ENCODE data around the gene GRIA1. TPM values are rescaled to one million over a fixed set of nuclear protein-coding genes. Genes with fewer than 3 reads are reported as not detected.
A peak's percentile ranks its signal among the peaks of the same experiment; 100 is the strongest.

Gene GRIA1
- total and polyA plus RNA-seq, 10 of the 15 experiments (the other 5 are each of a cell fraction or from before 2014, with no cell fraction given): 0.04 to 0.18 (median 0.04) TPM; not detected in 7

DNA sequence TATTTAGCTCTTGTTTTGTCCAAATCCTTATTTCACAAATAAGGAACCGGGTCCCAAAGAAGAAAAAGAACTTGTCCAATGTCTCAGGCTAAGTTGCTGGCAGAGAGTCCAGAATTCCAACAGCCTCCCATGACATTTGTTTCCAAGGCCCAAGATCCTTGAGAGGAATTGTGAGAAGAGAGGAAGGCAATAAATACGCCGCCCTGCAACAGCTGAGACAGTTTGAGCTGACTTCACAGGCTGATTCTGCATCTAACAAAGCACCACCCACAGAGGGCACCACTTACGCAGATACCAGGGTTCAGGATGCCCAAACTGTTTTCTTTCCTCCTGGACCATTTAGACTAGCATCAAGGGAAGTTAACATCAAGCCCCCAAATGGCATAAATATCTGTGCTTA is 336.9 kb downstream of the GRIA1 start:
- Histone ChIP-seq H3K36me3 (ENCODE audit: control insufficient read depth in 2 of 2, insufficient read depth in 2 of 2, low read length in 1 of 2) (no peaks in the 10 kb centered on the region), H3K27ac (ENCODE audit: control insufficient read depth, insufficient read depth) (no peak overlapping the region), H4K20me1 (ENCODE audit: control insufficient read depth, insufficient read depth) (no peaks in the 10 kb centered on the region), H2AFZ (ENCODE audit: control insufficient read depth, low read depth, low read length) (no peak overlapping the region), H3K4me2 (ENCODE audit: control insufficient read depth, insufficient read depth) (no peak overlapping the region), H3K9me3 (replicated peaks; ENCODE audit: control insufficient read depth, insufficient read depth, low read length) (no peaks in the 10 kb centered on the region), H3K4me3 (no peak overlapping the region), H3K9ac (ENCODE audit: control insufficient read depth, insufficient read depth, low read length) (no peak overlapping the region), H3K27me3 (replicated peaks in 1 of 2; ENCODE audit: control insufficient read depth in 2 of 2, insufficient read depth in 2 of 2, low read length in 1 of 2) (no peaks in the 10 kb centered on the region; a peak in 1 of 4 replicates), H3K4me1 (ENCODE audit: control insufficient read depth, insufficient read depth, low read length) (no peaks in the 10 kb centered on the region), H3K79me2 (ENCODE audit: control insufficient read depth, insufficient read depth, low read length) (no peaks in the 10 kb centered on the region)
- ChIA-PET CTCF (interaction anchor here (1.0 kb wide), 2 partner anchors 124 to 138 kb away, joined by 3 to 8 read pairs; no protein-coding TSS in a partner anchor), SMC1A (ENCODE audit: uncharacterized antibody, unreplicated experiment) (interaction anchor here (0.6 kb wide), 1 partner anchor 1264 kb away, joined by 3 read pairs; no protein-coding TSS in a partner anchor), RAD21 (ENCODE audit: unreplicated experiment) (interaction anchor here (1.2 kb wide), 1 partner anchor 8 kb away, joined by 3 read pairs; no protein-coding TSS in a partner anchor), POLR2A (no interaction called here)
- FAIRE-seq (no peak), DNase-seq (ENCODE audit: low read depth, low spot score) (no peak), ATAC-seq (0 out of 3 replicates have a peak, but pooled peaks have one; percentile 40)
- 40% methylated on average over 4 of the region's 4 CpGs for WGBS (ENCODE audit: insufficient coverage, insufficient replicate concordance, low lambda C conversion rate, missing lambda C conversion rate)
- 0 out of 2 replicates have a peak, but pooled peaks have one; percentile 16 for TF ChIP-seq RAD21 (IDR thresholded peaks at IDR 0.05; ENCODE audit: insufficient read depth, low read depth, low read length)
- TF ChIP-seq MYC (IDR thresholded peaks at IDR 0.05; ENCODE audit: insufficient read depth, insufficient read length, insufficient replicate concordance, low read length, severe bottlenecking): no peak
- no peak for TF ChIP-seq BACH1 (IDR thresholded peaks at IDR 0.05; ENCODE audit: borderline replicate concordance)
- TF ChIP-seq NFYA (IDR thresholded peaks at IDR 0.05; ENCODE audit: borderline replicate concordance, low read depth, low read length): no peak
- TF ChIP-seq RAD51 (IDR thresholded peaks at IDR 0.05): no peak
- TF ChIP-seq, protein P1, sequence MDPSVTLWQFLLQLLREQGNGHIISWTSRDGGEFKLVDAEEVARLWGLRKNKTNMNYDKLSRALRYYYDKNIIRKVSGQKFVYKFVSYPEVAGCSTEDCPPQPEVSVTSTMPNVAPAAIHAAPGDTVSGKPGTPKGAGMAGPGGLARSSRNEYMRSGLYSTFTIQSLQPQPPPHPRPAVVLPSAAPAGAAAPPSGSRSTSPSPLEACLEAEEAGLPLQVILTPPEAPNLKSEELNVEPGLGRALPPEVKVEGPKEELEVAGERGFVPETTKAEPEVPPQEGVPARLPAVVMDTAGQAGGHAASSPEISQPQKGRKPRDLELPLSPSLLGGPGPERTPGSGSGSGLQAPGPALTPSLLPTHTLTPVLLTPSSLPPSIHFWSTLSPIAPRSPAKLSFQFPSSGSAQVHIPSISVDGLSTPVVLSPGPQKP (IDR thresholded peaks at IDR 0.05; ENCODE audit: low read depth, low read length): no peak
- TF ChIP-seq, protein P2, sequence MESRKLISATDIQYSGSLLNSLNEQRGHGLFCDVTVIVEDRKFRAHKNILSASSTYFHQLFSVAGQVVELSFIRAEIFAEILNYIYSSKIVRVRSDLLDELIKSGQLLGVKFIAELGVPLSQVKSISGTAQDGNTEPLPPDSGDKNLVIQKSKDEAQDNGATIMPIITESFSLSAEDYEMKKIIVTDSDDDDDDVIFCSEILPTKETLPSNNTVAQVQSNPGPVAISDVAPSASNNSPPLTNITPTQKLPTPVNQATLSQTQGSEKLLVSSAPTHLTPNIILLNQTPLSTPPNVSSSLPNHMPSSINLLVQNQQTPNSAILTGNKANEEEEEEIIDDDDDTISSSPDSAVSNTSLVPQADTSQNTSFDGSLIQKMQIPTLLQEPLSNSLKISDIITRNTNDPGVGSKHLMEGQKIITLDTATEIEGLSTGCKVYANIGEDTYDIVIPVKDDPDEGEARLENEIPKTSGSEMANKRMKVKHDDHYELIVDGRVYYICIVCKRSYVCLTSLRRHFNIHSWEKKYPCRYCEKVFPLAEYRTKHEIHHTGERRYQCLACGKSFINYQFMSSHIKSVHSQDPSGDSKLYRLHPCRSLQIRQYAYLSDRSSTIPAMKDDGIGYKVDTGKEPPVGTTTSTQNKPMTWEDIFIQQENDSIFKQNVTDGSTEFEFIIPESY (IDR thresholded peaks at IDR 0.05): no peak
- TF ChIP-seq, protein P3, sequence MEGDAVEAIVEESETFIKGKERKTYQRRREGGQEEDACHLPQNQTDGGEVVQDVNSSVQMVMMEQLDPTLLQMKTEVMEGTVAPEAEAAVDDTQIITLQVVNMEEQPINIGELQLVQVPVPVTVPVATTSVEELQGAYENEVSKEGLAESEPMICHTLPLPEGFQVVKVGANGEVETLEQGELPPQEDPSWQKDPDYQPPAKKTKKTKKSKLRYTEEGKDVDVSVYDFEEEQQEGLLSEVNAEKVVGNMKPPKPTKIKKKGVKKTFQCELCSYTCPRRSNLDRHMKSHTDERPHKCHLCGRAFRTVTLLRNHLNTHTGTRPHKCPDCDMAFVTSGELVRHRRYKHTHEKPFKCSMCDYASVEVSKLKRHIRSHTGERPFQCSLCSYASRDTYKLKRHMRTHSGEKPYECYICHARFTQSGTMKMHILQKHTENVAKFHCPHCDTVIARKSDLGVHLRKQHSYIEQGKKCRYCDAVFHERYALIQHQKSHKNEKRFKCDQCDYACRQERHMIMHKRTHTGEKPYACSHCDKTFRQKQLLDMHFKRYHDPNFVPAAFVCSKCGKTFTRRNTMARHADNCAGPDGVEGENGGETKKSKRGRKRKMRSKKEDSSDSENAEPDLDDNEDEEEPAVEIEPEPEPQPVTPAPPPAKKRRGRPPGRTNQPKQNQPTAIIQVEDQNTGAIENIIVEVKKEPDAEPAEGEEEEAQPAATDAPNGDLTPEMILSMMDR (IDR thresholded peaks at IDR 0.05 in 2 of 3, conservative IDR thresholded peaks at IDR 0.05 in 1 of 3; ENCODE audit: control insufficient read depth in 2 of 3, extremely low read depth in 1 of 3, insufficient read depth in 1 of 3, low read depth in 3 of 3, low read length in 3 of 3): peak in 2 of 3 experiments; percentile 13 to 26; a peak in 1 of 6 replicates
- TF ChIP-seq MXI1 (IDR thresholded peaks at IDR 0.05; ENCODE audit: low read depth, low read length): no peak
- intact Hi-C loops (cut with micrococcal nuclease; ENCODE audit: unreplicated experiment): no loop called here
- BruUV-seq (replicated peaks): no TSS peak
- in situ Hi-C loops (cut with MboI): no loop called here

All from GM12878 (cell line).